T-helper 2 cell treated with Interferon-gamma antibody and Interleukin-4, amounts not matched to agents 100 ng/mL and 5 ng/mL, for 36 hours (primary cell): ENCODE data around the gene F11. TPM values are rescaled to one million over a fixed set of nuclear protein-coding genes. Genes with fewer than 3 reads are reported as not detected.
"Not testable (repeated sequence)": the region's sequence is repeated elsewhere in the genome, so short reads cannot be mapped to it uniquely, and the experiment has no call there.

Experiments used
- intact Hi-C: fragments of 100-400 bp; cut with micrococcal nuclease; formaldehyde crosslinking; loops from one replicate; pipeline ENCODE4 v1.15.1; 2023
- total RNA-seq: library from RNA; stranded (reverse); gene quantifications from 2 replicates; pipeline ENCODE4 v1.2.3, GENCODE V29; 2022

The F11 gene
- total RNA-seq, 1 donor from 2014 or later = not detected

- intact Hi-C loops = no loop called here
Observed at GRCh38 chr4:186298031-186298647, 32.1 kb downstream of the F11 start.

- intact Hi-C loops = no loop called here
Observed at GRCh38 chr4:186299291-186299690, 33.3 kb downstream of the F11 start.

GRCh38 chr4:186300659-186301390 is 34.8 kb downstream of the F11 start:
- intact Hi-C loops = no loop called here

- intact Hi-C loops = no loop called here
Observed at GRCh38 chr4:186304216-186304615, 38.2 kb downstream of the F11 start.

GRCh38 chr4:186304866-186305505 is 39.0 kb downstream of the F11 start:
- intact Hi-C loops = no loop called here

GRCh38 chr4:186307497-186307896 is 41.5 kb downstream of the F11 start:
- intact Hi-C loops = no loop called here

- intact Hi-C loops = no loop called here
Observed at GRCh38 chr4:186307916-186308315, 41.9 kb downstream of the F11 start.

- intact Hi-C loops = no loop called here
Observed at GRCh38 chr4:186318481-186318880, 52.5 kb downstream of the F11 start.

GRCh38 chr4:186324660-186325059 is 58.7 kb downstream of the F11 start:
- intact Hi-C loops = not testable (repeated sequence)

GRCh38 chr4:186326391-186326790 is 60.4 kb downstream of the F11 start:
- intact Hi-C loops = no loop called here

GRCh38 chr4:186329372-186329771 is 63.4 kb downstream of the F11 start:
- intact Hi-C loops = no loop called here

- intact Hi-C loops = no loop called here
Observed at GRCh38 chr4:186330368-186330767, 64.4 kb downstream of the F11 start.

GRCh38 chr4:186335793-186336192 is 69.8 kb downstream of the F11 start:
- intact Hi-C loops = no loop called here

Other genes with a start within 250 kb of the F11 start
- gene TLR3, start 197.0 kb upstream of the F11 start, total RNA-seq = 0.39 and 0.41 TPM in 2 replicates
- gene FAM149A, start 161.5 kb upstream of the F11 start, total RNA-seq = 0.23 and 0.25 TPM in 2 replicates
- gene CYP4V2, start 74.6 kb upstream of the F11 start, total RNA-seq = 24.4 and 26.6 TPM in 2 replicates
- gene KLKB1, start 38.7 kb upstream of the F11 start, total RNA-seq = 0.36 TPM in 2 replicates